SH-SY5Y (cell line): ENCODE measurements around the gene SLC13A4.

Source experiments
- GATA2 ChIP-seq: IDR thresholded peaks from 2 replicates; pipeline ENCODE4 v1.6.1; 2011; ENCODE audit warnings: mild to moderate bottlenecking, low read depth, low read length
- GATA3 ChIP-seq: IDR thresholded peaks from 2 replicates; pipeline ENCODE4 v1.6.1; 2011; ENCODE audit warnings: low read depth, mild to moderate bottlenecking, low read length, moderate library complexity

GRCh38 chr7:135673360-135673706 lies 54.7 kb downstream of the SLC13A4 start:
- no peak for TF ChIP-seq GATA2
- TF ChIP-seq GATA3: no peak
